CD14-positive monocyte (primary cell): ENCODE results near the gene SULT2B1. TPM values are rescaled to one million over a fixed set of nuclear protein-coding genes. Genes with fewer than 3 reads are reported as not detected.

Experiments
- DNase-seq, 3 donors: peaks; one replicate each; pipeline ENCODE4 v3.0.0-alpha.2; 2011 to 2022
- H2AFZ ChIP-seq: 2 replicates; pipeline ENCODE4 v1.6.0; 2012; ENCODE audit warnings: mild to moderate bottlenecking, low read depth, low read length, inconsistent platforms; ENCODE audit not compliant: insufficient read depth, poor library complexity, severe bottlenecking
- H3K27ac ChIP-seq, 2 donors: 1 replicate in 1 of 2; 2 replicates in 1 of 2; pipeline ENCODE4 v1.5.1; 2012 to 2013; ENCODE audit warnings: low read length in 2 of 2, control low read depth in 1 of 2, inconsistent platforms in 1 of 2, low read depth in 1 of 2, mild to moderate bottlenecking in 1 of 2
- H3K27me3 ChIP-seq, 2 donors: one replicate each; pipeline versions ENCODE4 v1.6.0 to v1.6.1; 2011 to 2013; ENCODE audit warnings: low read length in 2 of 2; ENCODE audit not compliant: control insufficient read depth in 2 of 2, insufficient read depth in 2 of 2
- H3K36me3 ChIP-seq, 2 donors: replicated peaks in 1 of 2; 1 replicate in 1 of 2; 2 replicates in 1 of 2; pipeline versions ENCODE4 v1.5.1 to v1.6.1; 2012 to 2013; ENCODE audit warnings: low read length in 2 of 2, control low read depth in 1 of 2, inconsistent platforms in 1 of 2, mild to moderate bottlenecking in 1 of 2; ENCODE audit not compliant: insufficient read depth in 2 of 2, control insufficient read depth in 1 of 2
- H3K4me1 ChIP-seq, 2 donors: 1 replicate in 1 of 2; 2 replicates in 1 of 2; pipeline versions ENCODE4 v1.5.1 to v1.6.1; 2012 to 2013; ENCODE audit warnings: low read length in 2 of 2, control low read depth in 1 of 2, inconsistent platforms in 1 of 2, mild to moderate bottlenecking in 1 of 2, moderate library complexity in 1 of 2; ENCODE audit not compliant: insufficient read depth in 2 of 2, control insufficient read depth in 1 of 2
- H3K4me2 ChIP-seq: replicated peaks from 2 replicates; pipeline ENCODE3; 2012; ENCODE audit warnings: low read length, moderate library complexity, mild to moderate bottlenecking; ENCODE audit not compliant: poor library complexity, severe bottlenecking; ENCODE audit errors: extremely low read depth
- H3K4me3 ChIP-seq, 3 experiments: fragments of 200-600 bp in 1 of 3; sonication (generic) in 1 of 3; replicated peaks in 1 of 3; 1 replicate in 2 of 3; 2 replicates in 1 of 3; pipeline ENCODE4 v1.5.1; 2011 to 2013; ENCODE audit warnings: low read length in 3 of 3, mild to moderate bottlenecking in 3 of 3, control low read depth in 2 of 3, low read depth in 2 of 3, inconsistent platforms in 1 of 3, moderate library complexity in 1 of 3
- H3K79me2 ChIP-seq: 2 replicates; pipeline ENCODE4 v1.6.0; 2012; ENCODE audit warnings: mild to moderate bottlenecking, control low read depth, inconsistent platforms, low read length, moderate library complexity; ENCODE audit not compliant: insufficient read depth
- H3K9ac ChIP-seq: 2 replicates; pipeline ENCODE4 v1.6.0; 2017; ENCODE audit warnings: low read length, mild to moderate bottlenecking; ENCODE audit not compliant: insufficient read depth, poor library complexity, severe bottlenecking
- H3K9me3 ChIP-seq, 2 donors: replicated peaks in 1 of 2; 1 replicate in 1 of 2; 2 replicates in 1 of 2; pipeline versions ENCODE4 v1.5.1 to v1.6.1; 2012 to 2013; ENCODE audit warnings: low read length in 2 of 2, control low read depth in 1 of 2; ENCODE audit not compliant: control insufficient read depth in 1 of 2, insufficient read depth in 1 of 2
- H4K20me1 ChIP-seq: 2 replicates; pipeline ENCODE4 v1.6.0; 2012; ENCODE audit warnings: mild to moderate bottlenecking, low read length, control low read depth, moderate library complexity; ENCODE audit not compliant: insufficient read depth
- H3K27ac Mint-ChIP-seq, 7 donors: one replicate each; pipeline ENCODE4 v1.8.0; 2020; ENCODE audit warnings: mild to moderate bottlenecking in 7 of 7, mixed read lengths in 7 of 7, moderate library complexity in 6 of 7, inconsistent platforms in 2 of 7
- H3K27me3 Mint-ChIP-seq, 3 donors: one replicate each; pipeline ENCODE4 v1.8.0; 2021 to 2022; ENCODE audit warnings: low read depth in 3 of 3, mild to moderate bottlenecking in 3 of 3, mixed read lengths in 3 of 3, moderate library complexity in 3 of 3, inconsistent platforms in 1 of 3
- H3K36me3 Mint-ChIP-seq, 2 donors: one replicate each; pipeline ENCODE4 v1.8.0; 2020; ENCODE audit warnings: mixed read lengths in 2 of 2, inconsistent platforms in 1 of 2, mild to moderate bottlenecking in 1 of 2
- H3K4me1 Mint-ChIP-seq: one replicate; pipeline ENCODE4 v1.8.0; 2020; ENCODE audit warnings: mild to moderate bottlenecking, mixed read lengths
- H3K4me3 Mint-ChIP-seq, 2 donors: one replicate each; pipeline ENCODE4 v1.8.0; 2020; ENCODE audit warnings: mild to moderate bottlenecking in 2 of 2, mixed read lengths in 2 of 2, moderate library complexity in 1 of 2
- H3K9me3 Mint-ChIP-seq, 7 donors: one replicate each; pipeline ENCODE4 v1.8.0; 2020 to 2022; ENCODE audit warnings: mixed read lengths in 7 of 7, mild to moderate bottlenecking in 6 of 7, moderate library complexity in 6 of 7, inconsistent platforms in 2 of 7
- WGBS: methylation state at CpG from one replicate; pipeline ENCODE4 v1.1.5; 2013; ENCODE audit warnings: missing lambda C conversion rate; ENCODE audit not compliant: insufficient coverage; 5-methylcytosine and 5-hydroxymethylcytosine counted together
- intact Hi-C, 2 donors: fragments of 100-400 bp; cut with micrococcal nuclease; formaldehyde crosslinking; loops; one replicate each; pipeline versions ENCODE4 v1.15.0 to v1.15.1; 2023
- polyA plus RNA-seq, 3 donors: library from polyadenylated mRNA; depleted of rRNA in 1 of 3; unstranded in 2 of 3; stranded (reverse) in 1 of 3; fragments of 300-500 nt in 2 of 3; fragments of >200 nt in 1 of 3; fragmentation: Illumina TruSeq in 2 of 3; gene quantifications; 1 replicate in 2 of 3; 2 replicates in 1 of 3; pipeline ENCODE4 v1.2.3, GENCODE V29; 2012 to 2021
- TF ChIP-seq, protein P1 (sequence below): fragments of 200-600 bp; IDR thresholded peaks from one replicate; pipeline ENCODE4 v1.8.0; 2022; ENCODE audit warnings: antibody characterized with exemption, mild to moderate bottlenecking

Gene SULT2B1
- polyA plus RNA-seq, 3 donors = 0.09 to 0.40 TPM; not detected in 1

DNA sequence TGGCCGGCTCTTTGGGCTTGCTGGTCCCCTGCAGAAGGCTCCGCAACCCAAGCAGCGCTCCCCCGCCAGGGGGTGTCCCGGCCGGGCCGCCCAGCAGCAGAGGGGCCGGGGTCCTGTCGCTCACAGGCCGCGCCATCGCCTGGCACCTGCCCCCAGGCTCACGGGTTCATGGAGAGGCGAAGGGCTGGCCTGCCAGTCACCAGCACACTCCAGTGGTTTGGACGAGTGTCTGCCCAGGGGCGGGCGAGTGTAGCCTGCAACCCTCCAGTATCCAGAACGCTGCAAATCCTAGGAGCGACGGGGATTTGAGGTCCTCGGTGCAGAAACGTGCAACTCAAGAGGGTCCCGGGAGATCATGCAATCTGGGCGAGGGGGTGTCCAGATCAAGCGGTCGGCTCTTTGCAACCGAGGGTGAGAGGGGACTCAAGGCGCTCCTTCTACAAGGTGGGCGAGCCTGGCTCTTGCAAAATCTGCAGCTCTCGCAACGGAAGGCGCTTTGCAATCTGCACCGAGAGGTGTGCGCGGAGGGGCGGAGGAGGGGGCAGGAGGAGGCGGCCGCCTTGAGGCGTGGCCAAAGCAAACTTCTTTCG lies 85.0 kb downstream of the SULT2B1 start, which contains the start of gene DBP:
TSS of gene DBP (minus strand) at position 521 of the 590 bp plus-strand sequence. CDS start at position 136, 385 bp downstream.
- intact Hi-C loops = loop anchor here (5.0 to 10.0 kb wide), 3 partner anchors 312 to 330 kb away; partner anchors contain the start of genes FTL (in 2 of the 2) and EMP3 (in 1 of the 2)
- peaks cover 50 to 79% of the 10 kb centered on the region in 2 donors for H3K4me1 ChIP-seq
- Mint-ChIP-seq H3K9me3 (peaks cover 0 to 3% (median 1%) of the 10 kb centered on the region in 7 donors), H3K27ac (peak within 1 kb of the TSS; percentile 96 to 99 (median 99)), H3K4me3 (peak within 1 kb of the TSS; percentile 98 to 99), H3K4me1 (peaks cover 53% of the 10 kb centered on the region), H3K27me3 (peaks cover 2 to 9% (median 9%) of the 10 kb centered on the region in 3 donors), H3K36me3 (peaks cover 14 to 18% of the 10 kb centered on the region in 2 donors)
- no peak for DNase-seq
- TF ChIP-seq, protein P1, sequence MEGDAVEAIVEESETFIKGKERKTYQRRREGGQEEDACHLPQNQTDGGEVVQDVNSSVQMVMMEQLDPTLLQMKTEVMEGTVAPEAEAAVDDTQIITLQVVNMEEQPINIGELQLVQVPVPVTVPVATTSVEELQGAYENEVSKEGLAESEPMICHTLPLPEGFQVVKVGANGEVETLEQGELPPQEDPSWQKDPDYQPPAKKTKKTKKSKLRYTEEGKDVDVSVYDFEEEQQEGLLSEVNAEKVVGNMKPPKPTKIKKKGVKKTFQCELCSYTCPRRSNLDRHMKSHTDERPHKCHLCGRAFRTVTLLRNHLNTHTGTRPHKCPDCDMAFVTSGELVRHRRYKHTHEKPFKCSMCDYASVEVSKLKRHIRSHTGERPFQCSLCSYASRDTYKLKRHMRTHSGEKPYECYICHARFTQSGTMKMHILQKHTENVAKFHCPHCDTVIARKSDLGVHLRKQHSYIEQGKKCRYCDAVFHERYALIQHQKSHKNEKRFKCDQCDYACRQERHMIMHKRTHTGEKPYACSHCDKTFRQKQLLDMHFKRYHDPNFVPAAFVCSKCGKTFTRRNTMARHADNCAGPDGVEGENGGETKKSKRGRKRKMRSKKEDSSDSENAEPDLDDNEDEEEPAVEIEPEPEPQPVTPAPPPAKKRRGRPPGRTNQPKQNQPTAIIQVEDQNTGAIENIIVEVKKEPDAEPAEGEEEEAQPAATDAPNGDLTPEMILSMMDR = peak; percentile 16
- peak within 1 kb of the TSS; percentile 93 for H3K4me2 ChIP-seq
- no peaks in the 10 kb centered on the region for H3K9me3 ChIP-seq
- no peaks in the 10 kb centered on the region for H3K27me3 ChIP-seq
- peaks cover 44% of the 10 kb centered on the region for H3K79me2 ChIP-seq
- H3K27ac ChIP-seq = peak within 1 kb of the TSS; percentile 95 to 96
- H3K36me3 ChIP-seq = peaks cover 8 to 13% of the 10 kb centered on the region in 2 donors
- H3K9ac ChIP-seq = peak within 1 kb of the TSS; percentile 84
- peak within 1 kb of the TSS; percentile 70 to 86 (median 84) for H3K4me3 ChIP-seq
- 0% methylated on average over 36 of the region's 40 CpGs for WGBS
- peaks cover 10% of the 10 kb centered on the region for H4K20me1 ChIP-seq
- peak within 1 kb of the TSS; percentile 77 for H2AFZ ChIP-seq

DNA sequence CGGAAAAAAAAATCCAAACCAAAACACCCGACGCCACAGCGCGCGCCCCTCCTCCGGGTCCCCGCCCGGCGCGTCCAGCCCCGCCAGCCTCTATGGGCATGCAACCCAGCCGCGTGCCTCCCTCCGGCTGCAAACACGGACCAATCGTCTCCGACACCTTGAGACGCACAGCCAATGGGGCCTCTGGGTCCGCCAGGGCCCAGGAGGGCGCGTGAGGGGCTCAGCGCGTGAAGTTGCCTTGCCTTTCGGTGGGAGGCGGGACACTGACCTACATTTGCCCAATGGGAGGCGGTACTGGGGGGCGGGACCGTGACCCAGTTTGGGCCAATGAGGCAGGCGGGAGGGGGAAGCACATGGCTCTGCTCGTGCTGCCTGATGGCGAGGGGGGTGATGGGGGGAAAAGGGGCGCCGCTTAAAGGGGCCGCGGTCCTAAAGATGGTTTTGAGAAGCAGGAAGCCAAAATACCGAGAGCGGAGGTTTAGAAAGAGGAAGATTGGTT lies 85.5 kb downstream of the SULT2B1 start:
- H3K9me3 Mint-ChIP-seq = peaks cover 0 to 3% (median 1%) of the 10 kb centered on the region in 7 donors
- TF ChIP-seq, protein P1 = no peak
- peaks cover 50% of the 10 kb centered on the region for H3K4me1 Mint-ChIP-seq
- H3K36me3 Mint-ChIP-seq = peaks cover 10 to 12% of the 10 kb centered on the region in 2 donors
- DNase-seq = peak; percentile 97 to 99 (median 98)
- H3K36me3 ChIP-seq = peaks cover 6 to 8% of the 10 kb centered on the region in 2 donors
- H3K4me3 ChIP-seq = peak overlapping the region; percentile 70 to 86 (median 84)
- peaks cover 47 to 73% of the 10 kb centered on the region in 2 donors for H3K4me1 ChIP-seq
- peaks cover 3 to 10% (median 9%) of the 10 kb centered on the region in 3 donors for H3K27me3 Mint-ChIP-seq
- WGBS = under 1% methylated on average over 34 of the region's 38 CpGs
- H3K4me3 Mint-ChIP-seq = peak overlapping the region; percentile 98 to 99
- no peaks in the 10 kb centered on the region for H3K9me3 ChIP-seq
- peak overlapping the region; percentile 61 for H2AFZ ChIP-seq
- intact Hi-C loops = loop anchor here (5.0 to 10.0 kb wide), 3 partner anchors 313 to 330 kb away; partner anchors contain the start of genes FTL (in 2 of the 2) and EMP3 (in 1 of the 2)
- peak overlapping the region; percentile 93 for H3K4me2 ChIP-seq
- no peaks in the 10 kb centered on the region for H3K27me3 ChIP-seq
- peak overlapping the region; percentile 84 for H3K9ac ChIP-seq
- H4K20me1 ChIP-seq = peaks cover 10% of the 10 kb centered on the region
- H3K79me2 ChIP-seq = peaks cover 44% of the 10 kb centered on the region
- H3K27ac ChIP-seq = peak overlapping the region; percentile 95 to 96
- peak overlapping the region; percentile 96 to 99 (median 99) for H3K27ac Mint-ChIP-seq
